Activated CD4-positive, alpha-beta T cell treated with anti-CD3 and anti-CD28 coated beads for 36 hours (primary cell): ENCODE data around the gene DLL1. TPM values are rescaled to one million over a fixed set of nuclear protein-coding genes. Genes with fewer than 3 reads are reported as not detected.

Source experiments
- ATAC-seq: fragments of 200-7000 bp; cut with Tn5 transposase; one replicate; pipeline ENCODE4 v1.10.0; 2021; ENCODE audit warnings: mild to moderate bottlenecking, moderate library complexity
- CTCF ChIA-PET: fragments of 350-600 bp; sonication (Branson Sonifier 250); formaldehyde crosslinking; loops from one replicate; lab custom pipeline; 2021; ENCODE audit warnings: antibody characterized with exemption; lab: Charles Lee
- POLR2A ChIA-PET: fragments of 350-600 bp; sonication (Branson Sonifier 250); formaldehyde crosslinking; loops from one replicate; lab custom pipeline; 2021; ENCODE audit warnings: antibody characterized with exemption, inconsistent platforms; lab: Charles Lee
- DNase-seq: peaks from one replicate; pipeline ENCODE4 v3.0.0-alpha.2; 2020
- H3K27ac Mint-ChIP-seq: one replicate; pipeline ENCODE4 v1.8.0; 2021; ENCODE audit warnings: mixed read lengths
- H3K27me3 Mint-ChIP-seq: one replicate; pipeline ENCODE4 v1.8.0; 2021; ENCODE audit warnings: mixed read lengths
- H3K36me3 Mint-ChIP-seq: one replicate; pipeline ENCODE4 v1.8.0; 2021; ENCODE audit warnings: low read depth, mixed read lengths
- H3K4me1 Mint-ChIP-seq: one replicate; pipeline ENCODE4 v1.8.0; 2021; ENCODE audit warnings: mixed read lengths
- H3K4me3 Mint-ChIP-seq: one replicate; pipeline ENCODE4 v1.8.0; 2021; ENCODE audit warnings: mild to moderate bottlenecking, moderate library complexity, mixed read lengths
- H3K9me3 Mint-ChIP-seq: one replicate; pipeline ENCODE4 v1.8.0; 2021; ENCODE audit warnings: low read depth, mixed read lengths
- intact Hi-C, 2 experiments: fragments of 100-400 bp; cut with DNase I in 1 of 2; cut with micrococcal nuclease in 1 of 2; formaldehyde crosslinking; loops; one replicate each; pipeline versions ENCODE4 v1.14.2 to v1.15.1; 2022 to 2024; cut with DNase I, micrococcal nuclease
- microRNA-seq: library from miRNA; unstranded; fragments of <30 nt; microRNA quantifications from one replicate; pipeline ENCODE4 v1.2.0, GENCODE V29; 2021; ENCODE audit warnings: borderline replicate concordance
- total RNA-seq, 2 experiments: library from RNA; stranded (reverse); gene quantifications; one replicate each; pipeline ENCODE4 v1.2.3, GENCODE V29; 2021

The DLL1 gene
- total RNA-seq, 2 experiments from 2014 or later = 0.54 to 0.91 TPM

- no peak for DNase-seq
- H3K9me3 Mint-ChIP-seq = no peaks in the 10 kb centered on the region
- no peaks in the 10 kb centered on the region for H3K27me3 Mint-ChIP-seq
- POLR2A ChIA-PET = no interaction called here
- CTCF ChIA-PET = no interaction called here
- H3K36me3 Mint-ChIP-seq = no peaks in the 10 kb centered on the region
- H3K27ac Mint-ChIP-seq = no peak overlapping the region
- intact Hi-C loops = no loop called here
- no peak for ATAC-seq
- H3K4me3 Mint-ChIP-seq = no peak overlapping the region
- no peaks in the 10 kb centered on the region for H3K4me1 Mint-ChIP-seq
Observed at GRCh38 chr6:170233286-170234205, 57.3 kb downstream of the DLL1 start.

Small RNA genes within 50 kb of the gene (microRNA-seq; reads per million reads assigned to microRNA genes)
- not detected for gene MIR4644

Other genes starting within 250 kb of the DLL1 start
- gene FAM120B, start 15.7 kb upstream of the DLL1 start, total RNA-seq = 10 to 100 TPM; 21.9 to 26.3 TPM